HUES6 (cell line): ENCODE measurements around the gene SMC3.
"Not testable (repeated sequence)": the region's sequence is repeated elsewhere in the genome, so short reads cannot be mapped to it uniquely, and the experiment has no call there.

Experiments used
- H3K27ac ChIP-seq: 2 replicates; pipeline ENCODE4 v1.7.0; 2013; ENCODE audit warnings: low read depth, mild to moderate bottlenecking, low read length, inconsistent platforms
- H3K27me3 ChIP-seq: 2 replicates; pipeline ENCODE4 v1.6.1; 2013; ENCODE audit warnings: low read length; ENCODE audit not compliant: control insufficient read depth, insufficient read depth
- H3K36me3 ChIP-seq: 2 replicates; pipeline ENCODE4 v1.6.1; 2013; ENCODE audit warnings: low read length; ENCODE audit not compliant: control insufficient read depth, insufficient read depth
- H3K4me1 ChIP-seq: 2 replicates; pipeline ENCODE4 v1.6.1; 2013; ENCODE audit warnings: low read length; ENCODE audit not compliant: control insufficient read depth, insufficient read depth
- H3K4me3 ChIP-seq: 2 replicates; pipeline ENCODE4 v1.5.1; 2013; ENCODE audit warnings: low read depth, low read length
- H3K9ac ChIP-seq: one replicate; pipeline ENCODE4 v1.6.1; 2013; ENCODE audit warnings: mild to moderate bottlenecking, low read length
- H3K9me3 ChIP-seq: 2 replicates; pipeline ENCODE4 v1.6.1; 2013; ENCODE audit warnings: low read depth, low read length; ENCODE audit not compliant: control insufficient read depth, insufficient read depth

The SMC3 gene

GRCh38 chr10:110613996-110614495, 46.6 kb downstream of the SMC3 start:
- no peak overlapping the region for H3K27ac ChIP-seq
- peaks cover 23% of the 10 kb centered on the region for H3K4me1 ChIP-seq
- no peaks in the 10 kb centered on the region for H3K27me3 ChIP-seq
- no peaks in the 10 kb centered on the region for H3K9me3 ChIP-seq
- no peak overlapping the region for H3K4me3 ChIP-seq
- no peak overlapping the region for H3K9ac ChIP-seq
- H3K36me3 ChIP-seq = no peaks in the 10 kb centered on the region

DNA sequence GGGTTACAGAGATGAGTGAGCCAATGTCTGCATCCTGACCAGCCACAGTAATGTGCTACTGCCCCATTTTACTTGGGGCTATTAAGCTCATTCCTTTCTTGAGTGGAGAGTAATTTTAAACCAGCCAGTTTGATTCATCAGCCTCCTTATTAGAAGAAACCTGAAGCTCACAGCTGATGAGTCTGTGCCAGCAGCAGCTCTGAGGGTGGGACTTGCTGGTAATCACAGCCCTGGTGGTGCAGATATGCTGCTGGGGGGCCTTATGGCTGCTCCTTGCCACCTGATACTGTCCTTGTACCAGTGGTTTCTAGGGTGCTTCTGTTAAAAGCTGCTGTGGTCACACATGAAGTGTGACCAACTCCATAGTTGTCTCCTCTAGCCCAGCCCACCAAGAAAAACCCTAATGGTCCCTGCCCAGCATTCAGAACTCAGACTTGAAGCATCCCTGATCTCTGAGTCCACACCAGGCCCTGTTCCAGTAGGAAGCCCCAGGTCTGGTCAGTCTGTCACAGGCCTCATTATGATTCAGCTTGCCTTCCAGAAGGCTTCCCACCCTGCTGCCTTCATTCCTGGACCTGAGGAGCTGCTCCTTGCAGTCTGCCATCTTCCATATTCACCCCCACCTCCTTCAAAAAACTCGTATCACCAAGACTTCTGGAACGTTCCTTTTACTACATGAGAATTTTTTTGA, 47.7 kb downstream of the SMC3 start:
- Histone ChIP-seq H3K4me3 (no peak overlapping the region), H3K27me3 (no peaks in the 10 kb centered on the region), H3K4me1 (peaks cover 29% of the 10 kb centered on the region), H3K9ac (no peak overlapping the region), H3K9me3 (no peaks in the 10 kb centered on the region), H3K27ac (no peak overlapping the region), H3K36me3 (no peaks in the 10 kb centered on the region)

DNA sequence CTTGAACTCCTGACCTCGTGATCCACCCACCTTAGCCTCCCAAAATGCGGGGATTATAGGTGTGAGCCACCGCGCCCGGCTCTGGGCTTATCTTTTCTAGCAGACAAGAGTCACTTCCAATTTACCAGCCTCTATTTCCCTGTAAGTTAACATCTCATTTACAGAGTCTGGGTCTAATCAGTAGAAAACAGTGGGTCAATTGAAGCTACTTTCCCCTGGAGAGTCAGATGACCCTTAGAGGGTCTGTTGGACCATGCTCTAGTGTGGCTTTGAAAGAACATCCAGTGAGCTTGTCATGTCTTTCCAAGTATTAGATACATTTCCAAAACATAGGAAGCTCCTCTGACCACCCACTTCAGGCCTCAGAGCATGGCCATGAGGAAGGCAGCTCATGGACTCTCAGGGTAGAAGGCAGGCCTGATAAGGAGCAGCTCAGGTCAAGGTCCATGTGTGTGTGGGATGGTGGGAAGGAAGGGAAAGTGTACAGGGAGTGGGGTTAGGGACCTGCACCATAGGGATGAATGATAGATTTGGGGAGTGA, 49.1 kb downstream of the SMC3 start:
- H3K36me3 ChIP-seq = no peaks in the 10 kb centered on the region
- H3K4me1 ChIP-seq = peaks cover 17% of the 10 kb centered on the region
- no peak overlapping the region for H3K4me3 ChIP-seq
- no peaks in the 10 kb centered on the region for H3K9me3 ChIP-seq
- no peak overlapping the region for H3K9ac ChIP-seq
- no peak overlapping the region for H3K27ac ChIP-seq
- H3K27me3 ChIP-seq = no peaks in the 10 kb centered on the region

DNA sequence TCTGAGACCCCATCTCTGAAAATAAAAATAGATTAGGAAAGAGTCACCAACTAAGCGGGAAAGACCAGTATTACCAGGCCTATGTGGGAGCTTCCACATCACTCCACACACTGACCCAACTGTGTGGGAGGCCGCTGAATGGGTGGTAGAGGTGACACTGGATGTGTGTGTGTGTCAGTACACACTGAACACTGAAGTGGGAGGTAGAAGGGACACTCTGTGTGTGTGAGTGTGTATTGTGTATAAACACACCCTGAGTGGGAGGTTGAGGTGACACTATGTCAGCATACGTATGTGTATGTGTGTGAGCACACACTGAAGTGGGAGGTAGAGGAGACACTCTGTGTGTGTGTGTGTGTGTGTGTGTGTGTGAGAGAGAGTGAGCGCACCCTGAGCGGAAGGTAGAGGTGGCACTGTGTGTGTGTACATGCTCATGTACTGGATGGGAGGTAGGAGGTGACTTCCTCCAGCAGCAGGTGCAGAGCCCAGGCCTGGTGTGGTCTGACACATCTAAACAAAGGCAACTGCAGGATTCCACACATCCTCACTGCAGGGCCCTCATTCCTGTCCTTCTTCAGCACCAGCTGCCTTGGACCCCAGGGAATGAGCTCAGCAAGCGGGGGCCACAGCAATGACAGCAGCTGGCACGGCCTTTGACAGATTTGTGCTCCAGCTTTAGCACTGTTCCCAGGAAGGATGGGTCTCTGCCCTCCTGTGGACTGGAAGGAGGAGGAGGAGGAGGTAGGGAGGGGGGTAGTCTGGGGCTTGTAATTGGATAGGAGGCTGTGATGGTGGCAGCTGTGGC, 50.1 kb downstream of the SMC3 start:
- H3K9ac ChIP-seq = no peak overlapping the region
- peaks cover 7% of the 10 kb centered on the region; the same call in 1 of the 2 replicates for H3K4me1 ChIP-seq
- no peak overlapping the region for H3K27ac ChIP-seq
- no peaks in the 10 kb centered on the region for H3K27me3 ChIP-seq
- no peaks in the 10 kb centered on the region for H3K36me3 ChIP-seq
- H3K9me3 ChIP-seq = no peaks in the 10 kb centered on the region
- H3K4me3 ChIP-seq = no peak overlapping the region

- Histone ChIP-seq H3K4me1 (peaks cover 6% of the 10 kb centered on the region; the same call in 1 of the 2 replicates), H3K27ac (no peak overlapping the region), H3K4me3 (no peak overlapping the region), H3K36me3 (no peaks in the 10 kb centered on the region), H3K9me3 (no peaks in the 10 kb centered on the region), H3K9ac (no peak overlapping the region), H3K27me3 (no peaks in the 10 kb centered on the region)
These were observed 50.7 kb downstream of the SMC3 start for GRCh38 chr10:110618230-110618610.

DNA sequence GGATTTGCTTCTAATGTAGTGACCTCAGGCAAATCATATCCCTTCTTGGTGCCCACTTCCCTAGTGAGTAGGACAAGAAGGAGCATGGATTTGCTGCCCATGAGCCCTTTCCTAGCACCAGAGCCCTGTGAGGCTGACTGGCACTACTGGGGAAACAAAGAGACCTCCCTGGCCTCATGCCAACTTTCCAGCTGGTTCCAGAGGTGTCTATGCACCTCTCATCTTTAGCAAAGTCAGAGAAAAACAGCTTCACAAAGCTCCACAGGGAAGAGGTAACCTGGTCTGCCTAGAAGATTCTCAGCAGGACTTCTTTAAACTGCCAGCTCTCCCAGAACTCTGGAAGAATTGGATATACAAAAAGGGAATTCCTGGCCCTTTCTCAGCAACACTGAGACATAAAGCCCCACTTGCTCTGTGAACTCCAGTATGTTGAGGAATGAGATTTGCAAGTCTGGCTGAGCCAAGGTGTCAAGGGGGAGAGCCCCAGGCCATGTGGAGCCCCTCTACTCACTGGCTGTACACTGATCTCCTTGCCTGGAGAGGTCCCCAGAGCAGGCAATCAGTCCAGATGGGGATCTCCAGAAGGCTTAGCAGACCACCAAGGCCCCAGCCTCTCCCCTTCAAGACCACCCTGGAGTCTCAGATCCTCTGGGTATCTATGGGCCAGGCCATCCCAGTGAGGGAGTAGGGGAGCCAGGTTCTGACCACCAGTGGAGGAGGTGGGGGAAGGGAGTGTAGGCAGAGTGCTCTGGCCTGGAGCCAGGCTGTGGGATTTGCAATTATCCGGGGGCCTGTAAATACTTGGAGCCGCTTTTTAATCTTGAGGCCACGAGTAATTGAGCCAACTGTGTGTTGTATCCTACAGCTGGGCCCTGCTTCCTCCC, 52.3 kb downstream of the SMC3 start:
- Histone ChIP-seq H3K4me1 (peaks cover 6% of the 10 kb centered on the region; the same call in 1 of the 2 replicates), H3K36me3 (no peaks in the 10 kb centered on the region), H3K27me3 (no peaks in the 10 kb centered on the region), H3K9ac (no peak overlapping the region), H3K9me3 (no peaks in the 10 kb centered on the region), H3K27ac (no peak overlapping the region), H3K4me3 (no peak overlapping the region)

GRCh38 chr10:110620398-110620719, 52.9 kb downstream of the SMC3 start:
- Histone ChIP-seq H3K4me1 (peaks cover 6% of the 10 kb centered on the region; the same call in 1 of the 2 replicates), H3K9ac (no peak overlapping the region), H3K36me3 (no peaks in the 10 kb centered on the region)

DNA sequence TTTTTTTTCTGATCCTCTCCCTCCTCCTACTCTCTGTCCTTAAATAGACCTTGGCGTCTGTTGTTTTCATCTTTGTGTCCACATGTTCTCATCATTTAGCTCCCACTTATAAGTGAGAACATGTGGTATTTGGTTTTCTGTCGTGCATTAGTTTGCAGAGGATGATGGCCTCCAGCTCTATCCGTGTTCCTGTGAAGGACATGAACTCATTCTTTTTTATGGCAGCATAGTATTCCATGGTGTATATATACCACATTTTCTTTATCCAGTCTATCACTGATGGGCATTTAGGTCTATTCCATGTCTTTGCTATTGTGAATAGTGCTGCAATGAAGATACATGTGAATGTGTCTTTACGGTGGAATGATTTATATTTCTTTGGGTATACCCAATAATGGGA, 55.8 kb downstream of the SMC3 start:
- H3K36me3 ChIP-seq, H3K27ac ChIP-seq, H3K27me3 ChIP-seq, H3K4me3 ChIP-seq, H3K9me3 ChIP-seq, H3K4me1 ChIP-seq, H3K9ac ChIP-seq: not testable (repeated sequence)

More at GRCh38 chr10:110620398-110620719, 52.9 kb downstream of the SMC3 start:
- H3K27me3 ChIP-seq = no peaks in the 10 kb centered on the region
- no peak overlapping the region for H3K4me3 ChIP-seq
- no peak overlapping the region for H3K27ac ChIP-seq
- no peaks in the 10 kb centered on the region for H3K9me3 ChIP-seq

GRCh38 chr10:110625356-110625894, 57.9 kb downstream of the SMC3 start:
- Histone ChIP-seq H3K9me3 (no peaks in the 10 kb centered on the region), H3K4me3 (no peak overlapping the region), H3K36me3 (no peaks in the 10 kb centered on the region), H3K9ac (no peak overlapping the region), H3K4me1 (no peaks in the 10 kb centered on the region), H3K27ac (no peak overlapping the region), H3K27me3 (no peaks in the 10 kb centered on the region)

DNA sequence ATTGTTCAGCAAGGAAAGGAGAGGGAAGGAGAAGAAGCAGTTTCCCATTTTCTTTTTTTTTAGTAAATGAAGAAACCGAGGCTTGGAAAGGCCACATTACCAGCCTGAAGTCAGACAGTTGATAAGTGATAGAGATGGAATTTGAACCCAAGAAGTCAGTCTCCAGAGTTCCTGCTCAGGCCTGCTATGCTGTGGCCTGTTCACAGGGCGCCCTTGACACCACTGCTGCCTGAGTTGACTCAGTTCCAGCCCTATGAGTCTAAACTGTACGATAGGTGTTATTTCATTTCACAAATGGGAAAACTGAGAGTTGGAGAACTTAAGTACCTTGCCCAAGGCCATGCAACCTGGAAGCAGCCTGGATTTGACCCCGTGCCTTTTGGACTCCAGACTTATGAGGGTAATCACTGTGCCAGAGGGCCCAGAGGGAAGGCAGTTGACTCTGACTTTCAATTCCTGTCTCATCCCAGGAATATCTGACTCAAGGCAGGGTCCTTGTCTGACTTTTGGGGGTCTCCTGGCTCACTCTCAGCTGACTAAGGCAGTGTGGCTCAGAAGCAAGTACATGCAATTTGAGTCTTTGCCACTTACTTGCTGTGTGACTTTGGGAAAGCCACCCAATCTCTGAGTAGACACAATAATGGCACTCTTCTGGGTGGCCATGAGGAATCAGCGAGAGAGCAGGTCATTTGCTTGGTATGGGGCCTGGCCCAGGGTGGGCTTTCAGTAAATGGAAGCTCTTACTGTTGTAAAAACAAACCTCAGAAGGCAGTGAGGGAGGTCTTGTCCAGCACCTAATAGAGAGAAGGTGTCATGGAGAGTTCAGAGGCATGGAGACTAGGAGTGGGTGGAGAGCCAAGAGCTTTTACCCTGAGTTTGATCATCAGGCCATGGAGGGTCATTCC, 58.7 kb downstream of the SMC3 start:
- Histone ChIP-seq H3K4me1 (no peaks in the 10 kb centered on the region), H3K4me3 (no peak overlapping the region), H3K27ac (no peak overlapping the region), H3K9me3 (no peaks in the 10 kb centered on the region), H3K27me3 (no peaks in the 10 kb centered on the region), H3K36me3 (no peaks in the 10 kb centered on the region), H3K9ac (no peak overlapping the region)
